ENCODE results near the gene SOX11. TPM values are rescaled to one million over a fixed set of nuclear protein-coding genes. Genes with fewer than 3 reads are reported as not detected.

Gene SOX11
- total RNA-seq, 1 donor from 2014 or later = not detected

DNA sequence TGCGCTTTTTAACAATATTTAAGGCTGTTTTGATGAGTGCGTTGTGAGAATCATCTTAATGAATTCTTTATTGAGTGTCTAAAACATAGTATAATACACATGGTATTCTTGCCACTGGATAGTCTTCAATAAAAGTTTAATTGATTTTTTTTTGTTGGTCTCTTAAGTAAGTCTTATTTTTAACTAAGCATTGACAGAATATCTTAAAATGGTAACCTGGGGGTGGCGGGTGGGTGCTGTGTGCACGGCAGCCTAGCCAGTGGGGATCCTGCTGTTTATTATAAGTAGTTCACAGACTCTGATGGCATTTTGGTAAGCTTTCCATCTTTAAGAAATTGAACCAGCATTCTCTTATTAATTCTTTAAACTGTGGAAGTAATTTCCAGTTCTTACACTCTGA is 6.0 kb downstream of the SOX11 start:
- Histone ChIP-seq H3K4me1 (peaks cover 27% of the 10 kb centered on the region), H3K4me3 (no peak overlapping the region), H3K36me3 (no peaks in the 10 kb centered on the region), H3K27me3 (peaks cover 8% of the 10 kb centered on the region), H3K27ac (no peak overlapping the region), H3K9me3 (no peaks in the 10 kb centered on the region)
- intact Hi-C loops (cut with DNase I) = no loop called here
- TF ChIP-seq, protein P1, sequence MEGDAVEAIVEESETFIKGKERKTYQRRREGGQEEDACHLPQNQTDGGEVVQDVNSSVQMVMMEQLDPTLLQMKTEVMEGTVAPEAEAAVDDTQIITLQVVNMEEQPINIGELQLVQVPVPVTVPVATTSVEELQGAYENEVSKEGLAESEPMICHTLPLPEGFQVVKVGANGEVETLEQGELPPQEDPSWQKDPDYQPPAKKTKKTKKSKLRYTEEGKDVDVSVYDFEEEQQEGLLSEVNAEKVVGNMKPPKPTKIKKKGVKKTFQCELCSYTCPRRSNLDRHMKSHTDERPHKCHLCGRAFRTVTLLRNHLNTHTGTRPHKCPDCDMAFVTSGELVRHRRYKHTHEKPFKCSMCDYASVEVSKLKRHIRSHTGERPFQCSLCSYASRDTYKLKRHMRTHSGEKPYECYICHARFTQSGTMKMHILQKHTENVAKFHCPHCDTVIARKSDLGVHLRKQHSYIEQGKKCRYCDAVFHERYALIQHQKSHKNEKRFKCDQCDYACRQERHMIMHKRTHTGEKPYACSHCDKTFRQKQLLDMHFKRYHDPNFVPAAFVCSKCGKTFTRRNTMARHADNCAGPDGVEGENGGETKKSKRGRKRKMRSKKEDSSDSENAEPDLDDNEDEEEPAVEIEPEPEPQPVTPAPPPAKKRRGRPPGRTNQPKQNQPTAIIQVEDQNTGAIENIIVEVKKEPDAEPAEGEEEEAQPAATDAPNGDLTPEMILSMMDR (IDR thresholded peaks at IDR 0.05) = no peak
- TF ChIP-seq POLR2A (IDR thresholded peaks at IDR 0.05) (no peak), POLR2AphosphoS5 (IDR thresholded peaks at IDR 0.05; ENCODE audit: insufficient read depth in 1 of 2, low read depth in 1 of 2) (no peak)
- DNase-seq (ENCODE audit: extremely low spot score in 2 of 2) = no peak

DNA sequence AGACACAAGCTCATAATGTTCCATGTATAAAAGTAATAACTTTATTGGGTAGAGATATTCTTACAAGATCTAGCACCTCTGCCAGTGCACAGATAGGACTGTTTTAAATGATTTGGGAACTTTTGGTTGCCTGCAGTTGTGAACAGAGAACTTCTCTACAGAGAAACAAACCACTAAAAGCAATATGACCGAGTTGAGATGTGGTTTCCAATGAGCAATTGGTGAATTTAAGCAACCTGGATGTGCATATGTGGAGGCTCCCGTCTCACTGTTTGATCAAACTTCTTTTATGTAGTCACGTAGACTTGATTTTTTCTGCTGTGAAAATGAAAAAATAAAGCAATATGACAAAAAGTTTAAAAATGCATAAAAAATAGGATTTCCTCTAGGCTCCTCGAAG is 7.8 kb downstream of the SOX11 start:
- no peaks in the 10 kb centered on the region for H3K27me3 ChIP-seq
- H3K27ac ChIP-seq = no peak overlapping the region
- intact Hi-C loops (cut with DNase I) = no loop called here
- DNase-seq (ENCODE audit: extremely low spot score in 2 of 2) = no peak
- H3K9me3 ChIP-seq = no peaks in the 10 kb centered on the region
- H3K4me1 ChIP-seq = peaks cover 20% of the 10 kb centered on the region
- no peaks in the 10 kb centered on the region for H3K36me3 ChIP-seq
- no peak overlapping the region for H3K4me3 ChIP-seq
- no peak for TF ChIP-seq POLR2AphosphoS5 (IDR thresholded peaks at IDR 0.05; ENCODE audit: insufficient read depth in 1 of 2, low read depth in 1 of 2)
- no peak for TF ChIP-seq POLR2A (IDR thresholded peaks at IDR 0.05)
- TF ChIP-seq, protein P1 (IDR thresholded peaks at IDR 0.05) = no peak

- TF ChIP-seq POLR2A (IDR thresholded peaks at IDR 0.05) (no peak), POLR2AphosphoS5 (IDR thresholded peaks at IDR 0.05; ENCODE audit: insufficient read depth in 1 of 2, low read depth in 1 of 2) (no peak)
- TF ChIP-seq, protein P1 (IDR thresholded peaks at IDR 0.05) = no peak
- Histone ChIP-seq H3K36me3 (no peaks in the 10 kb centered on the region), H3K27ac (no peak overlapping the region), H3K9me3 (no peaks in the 10 kb centered on the region), H3K4me1 (peaks cover 19% of the 10 kb centered on the region), H3K27me3 (no peaks in the 10 kb centered on the region), H3K4me3 (no peak overlapping the region)
- intact Hi-C loops (cut with DNase I) = no loop called here
- no peak for DNase-seq (ENCODE audit: extremely low spot score in 2 of 2)
Observed at GRCh38 chr2:5700551-5700950, 8.4 kb downstream of the SOX11 start.

GRCh38 chr2:5701266-5701665 is 9.1 kb downstream of the SOX11 start:
- Histone ChIP-seq H3K27ac (no peak overlapping the region), H3K27me3 (no peaks in the 10 kb centered on the region), H3K4me3 (no peak overlapping the region), H3K4me1 (peaks cover 11% of the 10 kb centered on the region), H3K9me3 (no peaks in the 10 kb centered on the region), H3K36me3 (no peaks in the 10 kb centered on the region)
- intact Hi-C loops (cut with DNase I) = no loop called here
- TF ChIP-seq, protein P1 (IDR thresholded peaks at IDR 0.05) = no peak
- TF ChIP-seq POLR2A (IDR thresholded peaks at IDR 0.05) = no peak
- TF ChIP-seq POLR2AphosphoS5 (IDR thresholded peaks at IDR 0.05; ENCODE audit: insufficient read depth in 1 of 2, low read depth in 1 of 2) = no peak
- DNase-seq (ENCODE audit: extremely low spot score in 2 of 2) = no peak

- no peaks in the 10 kb centered on the region for H3K4me1 ChIP-seq
- intact Hi-C loops (cut with DNase I) = no loop called here
- H3K4me3 ChIP-seq = no peak overlapping the region
- no peaks in the 10 kb centered on the region for H3K27me3 ChIP-seq
- no peaks in the 10 kb centered on the region for H3K9me3 ChIP-seq
- no peak overlapping the region for H3K27ac ChIP-seq
- TF ChIP-seq, protein P1 (IDR thresholded peaks at IDR 0.05) = no peak
- TF ChIP-seq POLR2A (IDR thresholded peaks at IDR 0.05) = no peak
- no peak for TF ChIP-seq POLR2AphosphoS5 (IDR thresholded peaks at IDR 0.05; ENCODE audit: insufficient read depth in 1 of 2, low read depth in 1 of 2)
- peak in 1 of 2 donors; percentile 60 for DNase-seq (ENCODE audit: extremely low spot score in 2 of 2)
- no peaks in the 10 kb centered on the region for H3K36me3 ChIP-seq
Observed at GRCh38 chr2:5703166-5703565, 11.0 kb downstream of the SOX11 start.

All from vagina (tissue), 2 donors.